ENCODE data around the gene SUGCT. TPM values are rescaled to one million over a fixed set of nuclear protein-coding genes. Genes with fewer than 3 reads are reported as not detected.

Gene SUGCT
- 1 to 10 TPM in 3 of 4 donors, under 1 TPM in 1; 0.83 to 7.1 (median 3.2) TPM for total RNA-seq

DNA sequence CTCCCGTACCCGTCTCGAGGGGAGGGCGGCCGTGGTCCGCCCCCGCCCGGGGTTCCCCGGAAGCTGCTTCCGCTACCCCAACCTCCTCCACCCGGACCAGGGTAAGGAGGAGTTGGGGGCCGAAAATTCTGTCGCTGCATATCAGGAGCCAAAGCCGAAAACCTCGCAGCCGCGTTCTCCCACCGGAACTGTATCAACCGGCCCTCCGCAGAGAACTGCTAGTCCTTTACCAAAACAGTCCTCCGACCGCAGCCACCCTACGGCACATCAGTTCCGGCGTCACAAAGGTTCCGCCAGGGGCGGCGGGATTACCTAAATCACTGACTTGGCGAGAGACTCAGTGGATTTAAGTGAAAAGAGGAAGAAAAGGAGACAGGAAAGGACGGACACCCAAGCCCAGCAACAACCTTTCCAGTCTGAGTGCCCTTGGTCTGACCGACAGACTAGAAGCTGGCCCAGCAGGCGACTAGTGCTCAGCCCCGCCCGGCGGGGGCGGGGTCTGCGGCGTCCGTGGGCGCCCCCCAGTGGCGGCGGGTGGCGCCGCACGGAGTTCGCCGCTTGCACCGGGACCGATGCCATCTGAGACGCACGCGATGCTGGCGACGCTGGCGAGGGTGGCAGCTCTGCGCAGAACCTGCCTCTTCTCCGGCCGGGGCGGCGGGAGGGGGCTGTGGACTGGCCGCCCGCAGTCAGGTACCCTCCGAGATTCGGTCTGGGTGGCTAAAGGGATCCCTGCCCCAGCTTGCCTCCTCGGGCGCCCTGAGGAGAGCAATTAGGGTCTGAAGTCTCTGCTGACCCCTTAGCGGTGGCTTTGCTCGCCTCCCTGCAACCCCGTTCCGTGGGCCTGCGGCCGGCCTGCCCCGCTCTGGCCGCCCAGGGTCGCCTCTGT is at the start of gene SUGCT, which contains the start of gene MPLKIP:
Gene SUGCT (plus strand): TSS at position 578 of the 889 bp plus-strand sequence.
Gene MPLKIP (minus strand): TSS at position 195 of the 889 bp plus-strand sequence. CDS start 55 bp downstream, at position 140.
- DNase-seq = peak; percentile 60
- Histone ChIP-seq H3K36me3 (no peaks in the 10 kb centered on the region), H3K9me3 (no peaks in the 10 kb centered on the region), H3K27me3 (peaks cover 0 to 8% (median 0%) of the 10 kb centered on the region in 4 donors), H3K27ac (peak within 1 kb of the TSS; percentile 89 to 97 (median 92)), H3K4me1 (peaks cover 0 to 45% (median 18%) of the 10 kb centered on the region in 3 donors), H3K4me3 (peak within 1 kb of the TSS; percentile 83 to 99 (median 88))
- TF ChIP-seq, protein P1, sequence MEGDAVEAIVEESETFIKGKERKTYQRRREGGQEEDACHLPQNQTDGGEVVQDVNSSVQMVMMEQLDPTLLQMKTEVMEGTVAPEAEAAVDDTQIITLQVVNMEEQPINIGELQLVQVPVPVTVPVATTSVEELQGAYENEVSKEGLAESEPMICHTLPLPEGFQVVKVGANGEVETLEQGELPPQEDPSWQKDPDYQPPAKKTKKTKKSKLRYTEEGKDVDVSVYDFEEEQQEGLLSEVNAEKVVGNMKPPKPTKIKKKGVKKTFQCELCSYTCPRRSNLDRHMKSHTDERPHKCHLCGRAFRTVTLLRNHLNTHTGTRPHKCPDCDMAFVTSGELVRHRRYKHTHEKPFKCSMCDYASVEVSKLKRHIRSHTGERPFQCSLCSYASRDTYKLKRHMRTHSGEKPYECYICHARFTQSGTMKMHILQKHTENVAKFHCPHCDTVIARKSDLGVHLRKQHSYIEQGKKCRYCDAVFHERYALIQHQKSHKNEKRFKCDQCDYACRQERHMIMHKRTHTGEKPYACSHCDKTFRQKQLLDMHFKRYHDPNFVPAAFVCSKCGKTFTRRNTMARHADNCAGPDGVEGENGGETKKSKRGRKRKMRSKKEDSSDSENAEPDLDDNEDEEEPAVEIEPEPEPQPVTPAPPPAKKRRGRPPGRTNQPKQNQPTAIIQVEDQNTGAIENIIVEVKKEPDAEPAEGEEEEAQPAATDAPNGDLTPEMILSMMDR (IDR thresholded peaks at IDR 0.05) = peak; percentile 90 to 100 (median 96)
- TF ChIP-seq POLR2A (IDR thresholded peaks at IDR 0.05) = peak in 3 of 4 donors; percentile 30 to 47 (median 38)
- 0 to 1% methylated on average over 5 to 17 of the region's 75 CpGs for WGBS, 2 donors
- intact Hi-C loops (cut with DNase I) = no loop called here

DNA sequence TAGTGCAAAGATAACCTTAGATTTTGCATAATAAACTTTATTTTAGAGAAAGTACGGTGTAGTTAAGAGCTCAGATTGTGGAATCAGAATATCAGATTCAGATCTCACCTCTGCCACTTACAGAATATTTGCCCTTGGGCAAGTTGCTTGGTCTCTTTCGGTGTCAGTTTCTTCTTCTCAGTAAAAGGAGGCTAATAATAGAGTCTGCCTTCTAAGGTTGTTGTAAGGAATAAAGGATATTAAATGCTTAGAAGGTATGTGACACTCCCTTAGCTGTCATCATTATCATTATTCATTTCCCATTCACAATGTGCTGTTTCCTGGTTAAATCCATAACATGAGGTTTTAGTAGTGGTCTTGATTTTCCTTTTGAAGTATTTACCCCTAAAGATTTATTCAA is 42.6 kb upstream of the SUGCT start:
- TF ChIP-seq, protein P1 (IDR thresholded peaks at IDR 0.05) = no peak
- 79 to 89% methylated on average over 2 of the region's 2 CpGs for WGBS, 2 donors

DNA sequence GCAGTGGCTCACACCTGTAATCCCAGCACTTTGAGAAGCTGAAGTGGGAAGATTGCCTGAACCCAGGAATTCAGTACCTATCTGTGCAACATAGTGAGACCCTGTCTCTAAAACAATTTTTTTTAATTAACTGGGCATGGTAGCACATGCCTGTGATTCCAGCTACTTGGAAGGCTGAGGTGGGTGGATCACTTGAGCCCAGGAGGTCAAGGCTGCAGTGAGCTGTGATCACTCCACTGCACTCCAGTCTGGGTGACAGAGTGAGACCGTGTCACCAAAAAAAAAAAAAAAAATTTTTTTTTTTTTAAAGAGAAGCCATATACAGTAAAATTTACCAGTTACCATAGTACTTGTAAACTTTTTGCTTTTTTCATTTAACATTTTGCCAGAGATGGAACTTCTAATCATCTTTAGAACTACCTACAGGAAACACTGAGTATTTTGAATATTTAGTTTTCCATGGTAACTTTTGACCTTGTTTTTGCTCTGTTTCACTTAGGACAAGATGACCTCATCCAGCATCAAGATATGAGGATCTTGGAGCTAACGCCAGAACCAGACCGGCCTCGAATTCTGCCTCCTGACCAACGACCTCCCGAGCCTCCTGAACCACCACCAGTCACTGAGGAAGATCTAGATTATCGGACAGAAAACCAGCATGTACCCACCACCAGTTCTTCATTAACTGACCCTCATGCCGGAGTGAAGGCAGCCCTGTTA is 41.0 kb upstream of the SUGCT start:
- H3K9me3 ChIP-seq = no peaks in the 10 kb centered on the region
- intact Hi-C loops (cut with DNase I) = no loop called here
- DNase-seq = no peak
- H3K27me3 ChIP-seq = no peaks in the 10 kb centered on the region
- TF ChIP-seq, protein P1 (IDR thresholded peaks at IDR 0.05) = no peak
- no peak for TF ChIP-seq POLR2A (IDR thresholded peaks at IDR 0.05)
- 91 to 97% methylated on average over 8 of the region's 8 CpGs for WGBS, 2 donors
- no peak overlapping the region for H3K4me3 ChIP-seq
- H3K36me3 ChIP-seq = peaks cover 11 to 79% (median 19%) of the 10 kb centered on the region in 3 donors
- peaks cover 0 to 4% (median 0%) of the 10 kb centered on the region in 3 donors for H3K4me1 ChIP-seq
- no peak overlapping the region for H3K27ac ChIP-seq

More for the DNA sequence above, 42.6 kb upstream of the SUGCT start:
- intact Hi-C loops (cut with DNase I) = no loop called here
- no peaks in the 10 kb centered on the region for H3K27me3 ChIP-seq
- H3K4me3 ChIP-seq = no peak overlapping the region
- peaks cover 19 to 94% (median 20%) of the 10 kb centered on the region in 3 donors for H3K36me3 ChIP-seq
- H3K9me3 ChIP-seq = no peaks in the 10 kb centered on the region
- H3K4me1 ChIP-seq = peaks cover 0 to under 1% (median 0%) of the 10 kb centered on the region in 3 donors
- no peak overlapping the region for H3K27ac ChIP-seq
- DNase-seq = no peak

DNA sequence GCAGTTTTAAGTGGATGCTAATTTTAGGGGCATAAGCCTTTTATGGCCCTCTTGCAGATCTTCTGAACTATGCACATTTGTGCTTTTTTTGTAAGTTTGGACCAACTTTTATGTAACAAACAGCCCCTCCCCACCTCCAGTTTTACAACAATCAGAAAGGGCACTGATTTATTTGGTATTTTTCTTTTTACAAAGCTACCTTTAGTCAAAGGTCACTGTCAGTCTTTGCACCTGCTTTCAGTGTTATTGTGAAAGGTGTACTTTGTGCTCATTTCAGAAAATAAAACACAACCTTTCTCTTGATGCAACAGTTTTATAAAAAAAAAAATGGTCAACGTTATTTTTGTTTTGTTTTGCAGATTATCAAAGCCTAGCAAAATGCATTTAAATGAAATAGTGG is 39.6 kb upstream of the SUGCT start:
- TF ChIP-seq POLR2A (IDR thresholded peaks at IDR 0.05) = no peak
- TF ChIP-seq, protein P1 (IDR thresholded peaks at IDR 0.05) = no peak
- intact Hi-C loops (cut with DNase I) = no loop called here
- Histone ChIP-seq H3K4me3 (no peak overlapping the region), H3K9me3 (no peaks in the 10 kb centered on the region), H3K36me3 (peaks cover 9 to 64% (median 19%) of the 10 kb centered on the region in 3 donors), H3K4me1 (peaks cover 0 to 4% (median 0%) of the 10 kb centered on the region in 3 donors), H3K27ac (no peak overlapping the region), H3K27me3 (no peaks in the 10 kb centered on the region)
- WGBS, 2 donors = 77 to 86% methylated on average over 1 of the region's 1 CpG
- no peak for DNase-seq
